Neural progenitor cell (in vitro differentiated cells): ENCODE results near the gene PARP8. TPM values are rescaled to one million over a fixed set of nuclear protein-coding genes. Genes with fewer than 3 reads are reported as not detected.
A peak's percentile ranks its signal among the peaks of the same experiment; 100 is the strongest.

Experiments
- DNase-seq: peaks from one replicate; pipeline ENCODE4 v3.0.0-alpha.2; 2016; ENCODE audit warnings: low spot score
- H2AFZ ChIP-seq: fragments of 200-600 bp; sonication (generic); replicated peaks from 2 replicates; pipeline ENCODE4 v1.6.1; 2016; ENCODE audit warnings: antibody characterized with exemption
- H3F3A ChIP-seq: fragments of 200-600 bp; sonication (generic); 2 replicates; pipeline ENCODE4 v1.6.1; 2016; ENCODE audit warnings: antibody characterized with exemption, low read depth
- H3K27ac ChIP-seq: fragments of 200-600 bp; sonication (generic); 2 replicates; pipeline ENCODE4 v1.5.1; 2016; ENCODE audit warnings: mild to moderate bottlenecking
- H3K27me3 ChIP-seq: fragments of 200-600 bp; sonication (generic); 2 replicates; pipeline ENCODE4 v1.6.1; 2016; ENCODE audit warnings: mild to moderate bottlenecking, moderate library complexity
- H3K36me3 ChIP-seq: fragments of 200-600 bp; sonication (generic); 2 replicates; pipeline ENCODE4 v1.5.1; 2016
- H3K4me1 ChIP-seq: fragments of 200-600 bp; sonication (generic); 2 replicates; pipeline ENCODE4 v1.6.1; 2016; ENCODE audit warnings: mixed run types
- H3K4me2 ChIP-seq: fragments of 200-600 bp; sonication (generic); 2 replicates; pipeline ENCODE4 v1.6.1; 2016
- H3K4me3 ChIP-seq: fragments of 200-600 bp; sonication (generic); 2 replicates; pipeline ENCODE4 v1.5.1; 2016
- H3K79me2 ChIP-seq: fragments of 200-600 bp; sonication (generic); 2 replicates; pipeline ENCODE4 v1.6.1; 2016; ENCODE audit warnings: low read depth
- H3K9ac ChIP-seq: fragments of 200-600 bp; sonication (generic); 2 replicates; pipeline ENCODE4 v1.6.1; 2016
- H3K9me3 ChIP-seq: fragments of 200-600 bp; sonication (generic); 2 replicates; pipeline ENCODE4 v1.5.1; 2016; ENCODE audit warnings: low read depth
- H4K20me1 ChIP-seq: fragments of 200-600 bp; sonication (generic); 2 replicates; pipeline ENCODE4 v1.6.1; 2016; ENCODE audit warnings: low read depth
- H3K27ac Mint-ChIP-seq: 3 replicates; pipeline ENCODE4 v1.8.0; 2021; ENCODE audit warnings: mixed read lengths
- H3K27me3 Mint-ChIP-seq: 2 replicates; pipeline ENCODE4 v1.8.0; 2022; ENCODE audit warnings: low read depth, mild to moderate bottlenecking, inconsistent platforms, moderate library complexity, mixed read lengths; ENCODE audit not compliant: insufficient read depth
- H3K36me3 Mint-ChIP-seq: 3 replicates; pipeline ENCODE4 v1.8.0; 2021; ENCODE audit warnings: mixed read lengths
- H3K4me1 Mint-ChIP-seq: 3 replicates; pipeline ENCODE4 v1.8.0; 2021; ENCODE audit warnings: mixed read lengths
- H3K4me3 Mint-ChIP-seq: 3 replicates; pipeline ENCODE4 v1.8.0; 2021; ENCODE audit warnings: mild to moderate bottlenecking, moderate library complexity, mixed read lengths
- H3K9me3 Mint-ChIP-seq: 3 replicates; pipeline ENCODE4 v1.8.0; 2020; ENCODE audit warnings: mixed read lengths
- EZH2 ChIP-seq: fragments of 200-600 bp; sonication (generic); IDR thresholded peaks from 2 replicates; pipeline ENCODE4 v1.6.1; 2017; ENCODE audit warnings: antibody characterized with exemption, mild to moderate bottlenecking, moderate library complexity
- EZH2phosphoT487 ChIP-seq: fragments of 200-600 bp; sonication (generic); IDR thresholded peaks from 2 replicates; pipeline ENCODE4 v1.6.1; 2017; ENCODE audit warnings: antibody characterized with exemption
- total RNA-seq: library from RNA; depleted of rRNA; stranded (reverse); fragments of >200 nt; gene quantifications from 2 replicates; pipeline ENCODE4 v1.2.3, GENCODE V29; 2015; ENCODE audit warnings: low replicate concordance
- TF ChIP-seq, protein P1 (sequence below): fragments of 200-600 bp; sonication (generic); IDR thresholded peaks from 2 replicates; pipeline ENCODE4 v1.5.1; 2017; ENCODE audit warnings: antibody characterized with exemption, mild to moderate bottlenecking

PARP8 gene
- total RNA-seq, 1 donor from 2014 or later, result 38.9 TPM

DNA sequence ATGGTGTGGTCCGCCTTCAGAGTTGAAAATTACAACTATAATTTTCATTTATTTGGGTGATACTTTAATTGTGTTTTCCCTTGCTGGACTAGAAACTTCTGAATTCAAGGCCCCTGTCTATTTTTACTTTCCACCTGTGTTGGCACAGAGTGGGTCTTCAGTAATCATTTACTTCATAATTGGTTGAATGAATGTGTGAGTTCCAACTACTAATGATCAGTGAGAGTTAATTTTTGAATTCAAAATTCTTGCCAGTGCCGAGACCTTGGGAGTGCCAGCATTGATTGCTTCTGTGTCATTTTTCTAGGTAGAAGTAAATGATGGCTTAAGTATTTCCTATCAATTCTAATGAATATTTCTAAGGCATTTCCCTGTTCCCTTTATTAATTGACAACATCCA, 61.4 kb downstream of the PARP8 start:
- H3K27me3 ChIP-seq, result no peaks in the 10 kb centered on the region
- Mint-ChIP-seq H3K4me3 (no peak overlapping the region), H3K4me1 (peaks cover 7% of the 10 kb centered on the region), H3K27me3 (no peaks in the 10 kb centered on the region), H3K9me3 (peaks cover 3% of the 10 kb centered on the region), H3K36me3 (no peaks in the 10 kb centered on the region), H3K27ac (no peak overlapping the region)
- no peaks in the 10 kb centered on the region for H3K36me3 ChIP-seq
- H2AFZ ChIP-seq, result no peak overlapping the region
- H3K4me1 ChIP-seq, result peaks cover 24% of the 10 kb centered on the region
- H3K9me3 ChIP-seq, result no peaks in the 10 kb centered on the region
- no peak overlapping the region for H3K27ac ChIP-seq
- no peak overlapping the region for H3K9ac ChIP-seq
- no peak for DNase-seq
- H3K4me2 ChIP-seq, result no peak overlapping the region
- H3K79me2 ChIP-seq, result peaks cover 100% of the 10 kb centered on the region
- TF ChIP-seq, protein P1, sequence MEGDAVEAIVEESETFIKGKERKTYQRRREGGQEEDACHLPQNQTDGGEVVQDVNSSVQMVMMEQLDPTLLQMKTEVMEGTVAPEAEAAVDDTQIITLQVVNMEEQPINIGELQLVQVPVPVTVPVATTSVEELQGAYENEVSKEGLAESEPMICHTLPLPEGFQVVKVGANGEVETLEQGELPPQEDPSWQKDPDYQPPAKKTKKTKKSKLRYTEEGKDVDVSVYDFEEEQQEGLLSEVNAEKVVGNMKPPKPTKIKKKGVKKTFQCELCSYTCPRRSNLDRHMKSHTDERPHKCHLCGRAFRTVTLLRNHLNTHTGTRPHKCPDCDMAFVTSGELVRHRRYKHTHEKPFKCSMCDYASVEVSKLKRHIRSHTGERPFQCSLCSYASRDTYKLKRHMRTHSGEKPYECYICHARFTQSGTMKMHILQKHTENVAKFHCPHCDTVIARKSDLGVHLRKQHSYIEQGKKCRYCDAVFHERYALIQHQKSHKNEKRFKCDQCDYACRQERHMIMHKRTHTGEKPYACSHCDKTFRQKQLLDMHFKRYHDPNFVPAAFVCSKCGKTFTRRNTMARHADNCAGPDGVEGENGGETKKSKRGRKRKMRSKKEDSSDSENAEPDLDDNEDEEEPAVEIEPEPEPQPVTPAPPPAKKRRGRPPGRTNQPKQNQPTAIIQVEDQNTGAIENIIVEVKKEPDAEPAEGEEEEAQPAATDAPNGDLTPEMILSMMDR, result no peak
- no peak for TF ChIP-seq EZH2
- TF ChIP-seq EZH2phosphoT487, result no peak
- no peaks in the 10 kb centered on the region for H3F3A ChIP-seq
- H4K20me1 ChIP-seq, result peaks cover 6% of the 10 kb centered on the region
- H3K4me3 ChIP-seq, result no peak overlapping the region

DNA sequence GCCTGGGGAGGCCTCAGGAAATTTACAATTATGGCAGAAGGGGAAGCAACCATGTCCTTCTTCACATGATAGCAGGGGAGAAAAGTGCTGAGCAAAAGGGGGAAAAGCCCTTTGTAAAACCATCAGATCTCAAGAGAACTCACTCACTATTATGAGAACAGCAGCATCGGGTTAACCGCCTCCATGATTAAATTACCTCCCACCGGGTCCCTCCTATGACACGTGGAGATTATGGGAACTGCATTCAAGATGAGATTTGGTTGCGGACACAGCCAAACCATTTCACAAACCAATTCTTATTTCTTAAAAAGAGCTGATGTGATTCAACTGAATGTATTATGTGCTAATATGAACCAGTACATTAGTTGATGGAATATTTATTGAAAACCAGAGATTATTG, 63.9 kb downstream of the PARP8 start:
- H3K36me3 ChIP-seq, result no peaks in the 10 kb centered on the region
- H3K4me3 ChIP-seq, result no peak overlapping the region
- H3K9ac ChIP-seq, result no peak overlapping the region
- Mint-ChIP-seq H3K4me3 (no peak overlapping the region), H3K9me3 (peaks cover 3% of the 10 kb centered on the region), H3K27me3 (no peaks in the 10 kb centered on the region), H3K4me1 (peaks cover 7% of the 10 kb centered on the region), H3K27ac (peak overlapping the region; percentile 23), H3K36me3 (no peaks in the 10 kb centered on the region)
- H3K79me2 ChIP-seq, result peaks cover 100% of the 10 kb centered on the region
- H3K27me3 ChIP-seq, result no peaks in the 10 kb centered on the region
- H3K4me2 ChIP-seq, result peak overlapping the region; percentile 49
- no peak overlapping the region for H3K27ac ChIP-seq
- H3F3A ChIP-seq, result no peaks in the 10 kb centered on the region
- peaks cover 5% of the 10 kb centered on the region for H4K20me1 ChIP-seq
- no peak overlapping the region for H2AFZ ChIP-seq
- DNase-seq, result peak; percentile 38
- TF ChIP-seq, protein P1, result no peak
- TF ChIP-seq EZH2phosphoT487 (no peak), EZH2 (no peak)
- no peaks in the 10 kb centered on the region for H3K9me3 ChIP-seq
- peaks cover 24% of the 10 kb centered on the region for H3K4me1 ChIP-seq

DNA sequence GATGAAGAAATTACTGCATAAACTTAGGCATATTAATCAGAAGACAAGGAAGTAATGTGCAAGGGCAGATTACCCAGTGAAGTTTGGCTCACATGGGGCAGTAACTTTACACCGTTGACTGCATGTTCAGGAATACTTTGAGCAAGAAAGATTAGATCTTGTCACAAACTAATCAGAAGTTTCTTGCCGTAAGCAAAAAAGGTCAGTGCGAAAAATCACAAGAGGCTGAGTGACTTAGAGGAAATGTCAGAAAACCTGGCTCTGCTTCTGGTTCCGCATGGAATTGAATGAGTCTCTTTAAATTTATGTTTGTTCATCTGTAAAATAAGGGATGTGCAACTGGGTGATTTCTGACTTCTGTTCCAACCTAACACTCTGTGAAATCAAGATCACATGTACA, 64.4 kb downstream of the PARP8 start:
- no peaks in the 10 kb centered on the region for H3K9me3 ChIP-seq
- TF ChIP-seq EZH2, result no peak
- no peak for TF ChIP-seq EZH2phosphoT487
- TF ChIP-seq, protein P1, result no peak
- no peaks in the 10 kb centered on the region for H3F3A ChIP-seq
- no peaks in the 10 kb centered on the region for H3K36me3 ChIP-seq
- no peaks in the 10 kb centered on the region for H4K20me1 ChIP-seq
- H3K27me3 ChIP-seq, result no peaks in the 10 kb centered on the region
- H3K4me1 Mint-ChIP-seq, result peaks cover 7% of the 10 kb centered on the region
- DNase-seq, result no peak
- no peak overlapping the region for H3K27ac Mint-ChIP-seq
- peak overlapping the region; percentile 49 for H3K4me2 ChIP-seq
- H3K4me1 ChIP-seq, result peaks cover 24% of the 10 kb centered on the region
- H2AFZ ChIP-seq, result no peak overlapping the region
- H3K4me3 ChIP-seq, result no peak overlapping the region
- peaks cover 3% of the 10 kb centered on the region for H3K9me3 Mint-ChIP-seq
- no peak overlapping the region for H3K4me3 Mint-ChIP-seq
- H3K27me3 Mint-ChIP-seq, result no peaks in the 10 kb centered on the region
- no peak overlapping the region for H3K27ac ChIP-seq
- H3K9ac ChIP-seq, result no peak overlapping the region
- no peaks in the 10 kb centered on the region for H3K36me3 Mint-ChIP-seq
- H3K79me2 ChIP-seq, result peaks cover 100% of the 10 kb centered on the region
